Measurements from ENCODE around the gene SOST.
"Not testable (repeated sequence)": the region's sequence is repeated elsewhere in the genome, so short reads cannot be mapped to it uniquely, and the experiment has no call there.

SOST gene

DNA sequence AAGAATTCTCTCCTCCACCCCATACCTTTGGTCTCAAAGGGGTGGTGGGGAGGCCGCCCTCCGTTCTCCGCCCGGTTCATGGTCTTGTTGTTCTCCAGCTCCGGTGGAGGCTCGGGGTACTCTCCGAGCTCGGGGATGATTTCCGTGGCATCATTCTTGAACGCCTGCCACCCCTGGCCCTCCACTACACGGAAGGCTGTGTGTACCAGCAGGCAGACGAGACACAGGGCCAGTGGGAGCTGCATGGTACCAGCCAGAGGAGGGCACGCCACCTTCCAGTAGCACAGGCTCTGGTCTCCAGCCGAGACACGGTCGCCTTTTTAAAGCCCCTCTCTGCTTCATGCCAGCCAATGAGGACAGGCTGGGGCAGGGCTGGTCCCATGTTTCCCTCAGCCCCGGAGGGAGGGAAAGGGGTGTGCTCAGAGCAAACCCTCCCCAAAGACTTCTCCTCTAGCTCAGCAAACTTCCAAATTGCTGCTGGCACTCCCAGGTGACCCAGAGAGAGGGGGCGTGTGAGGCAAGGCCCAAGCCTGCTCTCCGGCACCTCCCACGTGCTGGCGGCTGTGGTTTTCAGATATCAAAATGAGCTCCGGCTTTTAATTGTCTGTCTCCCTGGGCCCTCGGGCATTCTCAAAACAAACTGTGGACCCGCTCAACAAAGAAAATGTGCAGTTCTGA is at the start of gene SOST:
Gene SOST, minus strand, starts transcription at position 295 of the 678 bp plus-strand sequence. Its CDS starts 50 bp downstream, at position 245.
- no peak for DNase-seq

DNA sequence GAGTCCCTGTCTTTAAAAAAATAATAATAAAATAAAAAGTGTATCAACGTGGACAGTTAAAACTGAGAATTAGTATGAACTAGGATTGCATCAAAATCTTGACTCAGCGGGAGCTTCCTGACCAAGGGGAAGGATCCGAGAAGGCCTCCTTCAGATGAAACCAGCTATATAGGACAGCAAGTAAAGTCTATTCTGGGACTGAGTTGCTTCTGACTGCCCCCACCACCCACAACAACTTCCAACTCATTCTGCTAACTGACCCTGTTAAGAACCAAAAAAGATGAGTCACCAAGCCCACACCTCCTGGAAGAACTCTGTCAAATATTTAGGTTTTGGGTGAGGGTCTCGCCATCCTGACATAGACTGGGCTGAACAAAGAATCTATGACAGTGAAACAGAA is 49.5 kb upstream of the SOST start:
- DNase-seq = no peak

DNA sequence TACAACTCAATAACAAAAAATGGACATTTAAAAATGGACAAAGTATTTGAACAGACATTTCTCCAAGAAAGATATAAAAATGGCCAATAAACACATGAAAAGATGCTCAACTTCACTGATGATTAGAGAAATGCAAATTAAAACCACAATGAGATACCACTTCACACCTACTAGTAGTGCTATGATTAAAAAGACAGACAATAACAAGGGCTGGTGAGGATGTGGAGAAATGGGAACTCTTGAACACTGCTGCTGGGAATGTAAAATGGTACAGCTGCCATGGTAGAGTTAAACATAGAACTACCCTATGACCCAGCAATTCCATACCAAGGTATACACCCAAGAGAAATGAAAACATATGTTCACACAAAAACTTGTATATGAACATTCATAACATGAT is 46.5 kb upstream of the SOST start:
- no peak for DNase-seq

DNA sequence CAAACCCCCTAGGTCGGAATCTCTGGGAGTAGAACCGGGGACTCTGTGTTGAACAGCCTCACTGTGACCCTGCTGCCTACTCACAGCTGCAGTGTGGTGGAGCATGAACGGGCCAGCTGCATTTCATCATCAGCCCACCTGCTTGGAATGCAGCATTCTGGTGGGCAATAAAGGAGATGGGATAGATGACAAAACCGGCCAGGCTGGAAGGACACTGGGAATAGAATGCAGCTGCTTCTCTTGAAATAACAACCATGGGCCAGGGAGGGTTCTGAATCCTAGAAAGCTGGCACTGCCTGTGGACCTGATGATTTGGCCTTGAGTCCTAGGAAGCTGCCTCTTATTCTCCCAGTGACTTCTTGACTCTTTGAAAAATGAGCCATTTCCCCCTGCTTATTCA is 45.2 kb upstream of the SOST start:
- DNase-seq = no peak

DNA sequence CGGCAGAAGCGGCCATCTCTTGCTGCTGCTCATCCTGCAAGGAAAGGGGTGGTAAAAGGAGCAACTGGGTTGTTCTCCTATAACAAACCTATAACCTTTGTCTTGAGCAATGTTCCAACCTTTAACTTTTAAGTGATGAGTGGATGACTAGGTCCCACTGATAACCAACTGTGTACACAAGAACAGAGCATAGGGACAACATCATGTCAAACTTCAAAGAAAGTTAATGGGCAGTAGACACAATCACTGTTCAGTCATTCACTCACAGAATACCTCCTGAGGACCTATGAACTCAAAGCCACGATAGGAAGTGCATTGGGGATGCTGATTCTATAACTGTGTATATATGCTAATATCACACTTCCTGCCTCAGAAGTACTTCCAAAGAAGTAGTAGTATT is 43.3 kb upstream of the SOST start:
- DNase-seq = no peak

DNA sequence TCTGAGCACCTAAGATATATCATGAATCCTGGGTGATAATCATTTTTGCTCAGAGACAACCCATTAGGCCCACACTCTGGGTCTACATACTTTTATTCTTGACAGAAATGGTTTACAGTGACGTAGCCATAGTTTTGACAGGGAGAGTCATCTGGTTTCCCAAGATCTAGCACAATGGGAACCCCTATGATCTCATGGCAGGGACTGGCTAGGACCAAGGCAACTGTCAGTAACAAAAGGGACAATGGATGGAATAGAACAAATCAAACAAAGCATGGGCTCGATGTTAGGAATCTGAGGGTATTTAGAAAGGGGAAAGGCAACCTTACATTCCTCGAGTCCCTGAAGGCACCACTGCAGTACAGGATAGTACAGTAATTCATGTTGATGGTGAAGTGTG is 42.1 kb upstream of the SOST start:
- no peak for DNase-seq

DNA sequence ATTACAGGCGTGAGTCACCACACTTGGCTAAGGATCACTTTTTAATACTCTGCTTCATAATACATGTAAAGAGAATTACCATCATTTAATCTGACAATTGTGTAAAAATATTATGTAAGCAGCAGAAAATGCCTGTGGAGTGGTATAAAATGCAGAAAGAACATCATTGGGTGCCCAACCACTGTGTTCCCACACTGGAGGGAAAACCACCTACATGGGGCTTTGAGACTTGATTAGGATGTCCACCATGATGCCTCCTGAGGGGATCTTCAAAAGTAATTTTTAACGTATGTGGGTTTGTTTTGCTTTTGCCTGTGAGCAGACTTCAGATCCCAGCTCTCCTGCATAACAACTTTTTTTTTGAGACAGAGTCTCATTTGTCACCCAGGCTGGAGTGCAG is 40.5 kb upstream of the SOST start:
- no peak for DNase-seq

DNA sequence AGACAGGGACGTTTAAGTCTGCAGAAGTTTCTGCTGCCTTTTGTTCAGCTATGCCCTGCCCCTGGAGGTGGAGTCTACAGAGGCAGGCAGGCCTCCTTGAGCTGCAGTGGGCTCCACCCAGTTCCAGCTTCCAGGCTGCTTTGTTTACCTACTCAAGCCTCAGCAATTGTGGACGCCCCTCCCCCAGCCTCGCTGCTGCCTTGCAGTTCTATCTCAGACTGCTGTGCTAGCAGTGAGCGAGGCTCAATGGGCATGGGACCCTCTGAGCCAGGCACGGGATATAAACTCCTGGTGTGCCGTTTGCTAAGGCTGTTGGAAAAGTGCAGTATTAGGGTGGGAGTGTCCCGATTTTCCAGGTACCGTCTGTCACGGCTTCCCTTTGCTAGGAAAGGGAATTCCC is 39.4 kb upstream of the SOST start:
- not testable (repeated sequence) for DNase-seq

DNA sequence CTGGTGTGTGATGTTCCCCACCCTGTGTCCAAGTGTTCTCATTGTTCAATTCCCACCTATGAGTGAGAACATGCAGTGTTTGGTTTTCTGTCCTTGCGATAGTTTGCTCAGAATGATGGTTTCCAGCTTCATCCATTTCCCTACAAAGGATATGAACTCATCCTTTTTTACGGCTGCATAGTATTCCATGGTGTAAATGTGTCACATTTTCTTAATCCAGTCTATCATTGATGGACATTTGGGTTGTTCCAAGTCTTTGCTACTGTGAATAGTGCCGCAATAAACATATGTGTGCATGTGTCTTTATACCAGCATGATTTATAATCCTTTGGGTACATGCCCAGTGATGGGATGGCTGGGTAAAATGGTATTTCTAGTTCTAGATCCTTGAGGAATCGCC is 34.1 kb upstream of the SOST start:
- DNase-seq = not testable (repeated sequence)

DNA sequence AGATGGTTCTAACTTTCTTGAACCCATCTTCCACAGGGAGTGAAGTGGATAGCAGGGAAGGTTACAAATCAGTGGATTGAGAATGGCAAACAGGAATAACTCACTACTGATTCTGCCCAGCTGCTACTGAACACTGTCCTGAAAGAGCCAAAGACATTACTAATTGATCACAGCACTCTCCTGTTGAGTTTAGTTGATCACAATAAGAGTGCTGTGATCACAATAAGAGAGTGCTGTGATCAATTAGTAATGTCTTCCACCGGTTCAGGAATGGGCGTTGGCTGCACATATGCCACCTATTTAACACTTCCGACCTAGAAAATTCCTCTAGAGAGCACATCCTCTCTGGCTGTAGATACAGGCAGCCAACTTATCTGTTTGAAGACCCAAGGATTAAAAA is 33.0 kb upstream of the SOST start:
- DNase-seq = no peak

DNA sequence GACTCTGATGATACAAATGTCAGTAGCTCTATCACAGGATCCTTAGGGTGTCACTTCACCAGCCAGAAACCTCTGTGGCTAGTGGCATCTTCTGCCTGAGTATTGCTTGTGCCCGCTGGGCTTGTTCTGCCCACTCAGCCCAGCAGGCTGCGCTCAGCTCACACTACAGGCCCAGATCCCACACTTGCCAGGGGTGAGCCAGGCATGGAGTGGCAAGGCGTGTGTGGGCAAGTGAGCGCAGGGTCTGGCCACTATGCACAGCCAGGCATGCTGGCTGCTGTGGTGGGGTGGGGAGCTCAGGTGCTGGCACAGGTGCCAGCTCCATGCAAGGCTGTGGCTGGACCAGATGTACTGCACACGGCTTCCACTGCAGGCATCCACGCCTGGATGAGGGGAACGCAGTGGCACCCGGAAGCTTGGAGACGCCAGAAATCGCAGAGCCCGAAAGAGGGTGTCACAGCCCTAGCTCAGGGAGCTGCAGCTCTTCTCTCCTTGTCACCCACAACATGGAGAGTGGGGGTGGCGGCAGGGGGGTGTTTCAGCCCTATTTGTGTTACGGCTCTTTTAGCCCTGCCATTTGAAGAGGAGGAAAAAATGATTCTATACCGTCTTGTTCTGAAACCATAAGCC is 31.8 kb upstream of the SOST start:
- no peak for DNase-seq

DNA sequence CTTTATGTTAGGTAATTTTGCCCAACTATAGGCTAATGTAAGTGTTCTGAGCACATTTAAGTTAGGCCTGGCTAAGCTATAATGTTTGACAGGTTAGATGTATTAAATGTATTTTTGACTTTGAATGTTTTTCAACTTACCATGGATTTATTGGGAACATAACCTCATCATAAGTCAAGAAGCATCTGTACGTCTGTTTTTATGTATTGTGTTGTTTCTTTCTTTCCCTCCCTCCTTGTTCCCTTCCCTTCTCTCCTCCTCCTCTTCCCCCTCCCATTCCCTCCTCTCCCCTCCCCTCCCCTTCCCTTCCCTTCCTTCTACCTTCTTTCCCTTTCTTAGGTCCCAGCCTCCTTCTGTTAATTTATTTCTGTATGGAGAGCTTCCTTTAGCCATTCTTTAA is 30.9 kb upstream of the SOST start:
- DNase-seq = no peak

DNA sequence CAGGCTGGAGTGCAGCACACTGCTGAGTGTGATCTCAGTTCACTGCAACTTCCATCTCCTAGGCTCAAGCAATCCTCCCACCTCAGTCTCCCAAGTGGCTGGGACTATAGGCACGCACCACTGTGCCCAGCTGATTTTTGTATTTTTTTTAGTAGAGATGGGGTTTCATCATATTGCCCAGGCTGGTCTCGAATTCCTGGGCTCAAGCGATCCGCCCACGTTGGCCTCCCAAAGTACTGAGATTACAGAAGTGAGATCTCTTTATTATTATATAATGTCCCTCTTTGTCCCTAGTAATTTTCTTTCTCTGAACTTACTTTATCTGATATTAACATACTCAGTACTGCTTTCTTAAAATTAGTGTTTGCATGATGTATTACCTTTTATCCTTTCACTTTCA is 29.9 kb upstream of the SOST start:
- no peak for DNase-seq

DNA sequence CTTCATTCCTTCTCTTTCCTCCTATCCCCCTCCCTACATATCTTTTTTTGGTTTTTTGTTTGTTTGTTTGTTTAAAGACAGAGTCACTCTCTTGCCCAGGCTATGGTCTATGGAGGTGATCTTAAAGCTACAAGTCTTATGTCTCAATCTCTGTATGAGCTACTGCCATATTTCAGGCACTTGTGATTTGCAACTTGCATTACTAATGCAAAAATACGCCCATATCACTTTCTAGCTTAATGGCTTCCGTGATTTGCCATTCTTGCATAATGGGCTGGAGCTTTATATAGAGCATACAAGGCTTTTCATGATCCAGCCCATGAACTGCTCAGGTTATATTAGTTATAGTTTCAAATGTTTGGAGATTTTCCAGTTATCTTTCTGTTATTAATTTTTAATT is 29.1 kb upstream of the SOST start:
- no peak for DNase-seq

DNA sequence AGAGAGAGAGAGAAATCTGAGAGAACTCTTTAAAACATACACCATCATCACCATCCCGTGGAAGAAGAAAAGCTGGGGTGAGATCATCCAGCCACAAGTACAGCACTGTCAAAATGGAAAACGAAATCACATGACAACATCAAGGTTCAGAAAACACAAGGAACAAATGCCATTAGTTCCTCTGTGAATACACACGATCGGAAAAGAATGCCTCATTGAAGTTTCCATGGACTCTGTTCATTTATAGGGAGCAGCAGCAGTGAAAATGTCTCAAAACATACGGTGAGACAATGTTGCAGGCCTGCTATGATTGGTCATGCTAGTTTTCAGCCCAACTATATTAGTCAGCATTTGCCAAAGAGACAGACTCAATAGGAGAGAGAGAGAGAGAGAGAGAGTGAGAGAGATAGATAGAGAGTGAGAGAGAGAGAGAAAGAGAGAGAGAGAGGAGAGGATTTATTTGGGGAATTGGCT is 26.1 kb upstream of the SOST start:
- no peak for DNase-seq

DNA sequence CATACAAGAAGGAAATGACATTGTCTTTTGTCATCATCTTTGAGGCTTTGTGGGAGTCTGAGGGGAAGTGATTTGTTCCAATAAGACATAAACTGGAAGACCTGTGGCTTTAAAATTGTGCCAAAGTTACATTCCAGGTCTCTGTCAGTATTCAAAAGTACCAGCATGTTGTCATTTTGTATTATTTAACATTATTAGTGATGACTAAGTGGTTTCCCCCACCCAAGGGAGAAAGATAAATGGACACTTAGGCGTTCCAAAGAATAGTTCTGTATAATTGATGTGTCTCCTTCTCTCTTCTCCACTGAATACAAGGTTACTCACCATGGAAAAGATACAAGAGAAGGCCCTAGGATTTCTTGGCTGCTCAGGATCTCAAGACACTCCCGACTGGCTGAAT is 25.5 kb upstream of the SOST start:
- DNase-seq = no peak

DNA sequence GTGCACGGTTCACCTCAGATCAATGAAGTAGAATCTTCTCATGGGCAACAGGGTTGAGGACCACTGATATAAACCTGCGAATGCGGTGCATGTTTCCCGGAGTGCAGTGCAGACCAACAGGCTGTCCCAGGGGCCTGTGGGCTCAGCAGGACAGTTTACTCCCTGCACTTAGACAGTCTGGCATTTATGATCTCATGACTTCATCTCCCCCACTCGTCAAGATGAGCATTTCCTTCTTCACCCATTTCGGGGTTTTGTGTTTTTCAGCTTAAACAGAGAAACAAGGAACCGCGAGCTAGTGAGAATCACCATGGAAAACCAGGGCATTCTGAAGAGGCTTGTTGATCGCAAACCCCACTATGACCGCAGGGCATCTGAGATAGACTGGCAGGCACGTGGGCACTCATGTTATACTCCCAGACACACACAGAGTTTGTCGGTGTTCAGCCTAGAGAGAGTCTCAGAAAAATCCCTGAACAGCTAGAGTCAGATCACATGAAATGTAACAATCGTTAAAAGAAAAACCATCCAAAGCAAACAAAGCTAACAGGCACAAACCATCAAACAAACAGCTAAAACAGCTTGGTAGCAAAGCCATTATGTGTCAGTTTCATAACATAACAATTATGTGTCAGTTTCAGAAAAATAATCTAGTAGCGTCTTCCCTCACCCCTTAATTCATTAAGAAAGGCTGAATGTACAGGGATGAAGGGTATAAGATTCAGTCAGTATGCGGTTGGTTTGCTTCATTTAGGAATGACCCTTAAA is 24.5 kb upstream of the SOST start:
- DNase-seq = no peak

DNA sequence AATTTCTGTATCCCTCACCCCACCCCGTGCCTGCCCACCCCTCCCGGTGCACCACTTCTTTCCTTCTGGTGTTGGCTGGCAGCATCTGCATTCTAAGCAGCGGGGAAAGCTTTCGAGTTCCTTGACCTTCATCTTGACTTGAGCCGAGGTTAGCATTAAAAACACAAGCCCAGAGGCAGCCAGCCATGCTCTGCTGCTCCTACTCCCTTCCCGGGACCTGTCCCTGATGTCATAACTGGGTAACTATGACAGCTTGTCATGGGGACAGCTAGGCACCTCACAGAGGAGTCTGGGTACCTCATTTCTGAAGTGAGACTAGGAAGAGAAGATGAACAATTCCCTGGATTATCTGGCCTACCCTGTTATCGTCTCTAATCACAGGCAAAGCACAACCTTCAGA is 21.5 kb upstream of the SOST start, which contains the start of gene CFAP97D1:
Gene CFAP97D1, plus strand, starts transcription at position 301 of the 400 bp plus-strand sequence. Its CDS starts 28 bp downstream, at position 329.
- no peak for DNase-seq

DNA sequence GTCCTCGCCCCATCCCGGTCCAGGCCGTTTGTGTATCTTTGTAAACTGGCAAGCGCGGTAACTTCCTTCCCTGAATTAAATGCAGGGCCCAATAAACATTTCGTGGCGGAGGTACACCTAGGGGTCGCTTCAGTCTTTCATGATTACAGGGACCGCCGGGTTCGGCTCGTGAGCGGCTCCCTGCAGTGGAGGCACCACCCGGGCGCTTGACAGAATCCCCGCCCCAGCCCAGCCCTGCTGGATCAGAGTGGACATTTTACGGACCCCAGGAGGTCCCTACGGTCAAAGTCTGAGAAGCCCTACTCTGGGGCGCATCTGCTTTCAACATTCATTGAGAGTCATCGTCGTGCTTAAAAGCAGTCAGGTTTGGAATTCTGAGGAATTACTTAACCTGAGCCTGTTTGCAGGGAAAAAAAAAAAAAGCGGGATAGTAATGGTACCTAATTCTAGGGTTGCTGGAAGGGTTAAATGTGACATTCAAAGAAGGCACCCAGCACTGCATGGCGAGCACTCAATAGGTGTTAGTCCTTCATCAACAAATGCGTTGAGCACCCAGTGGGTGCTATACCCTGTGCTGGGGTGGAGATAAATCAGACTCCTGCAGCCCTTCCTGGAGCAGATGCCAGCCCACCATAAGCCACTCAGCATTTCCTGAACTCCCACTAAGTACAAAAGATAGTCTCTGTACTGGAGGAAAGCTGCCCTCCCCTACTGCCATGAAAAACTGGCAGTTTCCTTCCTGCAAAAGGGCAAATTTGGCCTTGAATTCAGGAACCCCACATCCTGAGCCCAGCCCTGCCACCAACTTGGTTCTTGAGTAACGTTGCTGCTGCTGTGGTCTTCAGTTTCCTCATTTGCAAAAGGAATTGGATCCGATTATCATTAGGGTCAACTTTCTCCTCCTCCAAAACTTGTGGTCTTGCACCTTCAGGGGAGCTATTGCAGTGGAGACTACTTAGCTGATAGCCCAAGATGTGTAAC is 20.8 kb upstream of the SOST start:
- DNase-seq = no peak

DNA sequence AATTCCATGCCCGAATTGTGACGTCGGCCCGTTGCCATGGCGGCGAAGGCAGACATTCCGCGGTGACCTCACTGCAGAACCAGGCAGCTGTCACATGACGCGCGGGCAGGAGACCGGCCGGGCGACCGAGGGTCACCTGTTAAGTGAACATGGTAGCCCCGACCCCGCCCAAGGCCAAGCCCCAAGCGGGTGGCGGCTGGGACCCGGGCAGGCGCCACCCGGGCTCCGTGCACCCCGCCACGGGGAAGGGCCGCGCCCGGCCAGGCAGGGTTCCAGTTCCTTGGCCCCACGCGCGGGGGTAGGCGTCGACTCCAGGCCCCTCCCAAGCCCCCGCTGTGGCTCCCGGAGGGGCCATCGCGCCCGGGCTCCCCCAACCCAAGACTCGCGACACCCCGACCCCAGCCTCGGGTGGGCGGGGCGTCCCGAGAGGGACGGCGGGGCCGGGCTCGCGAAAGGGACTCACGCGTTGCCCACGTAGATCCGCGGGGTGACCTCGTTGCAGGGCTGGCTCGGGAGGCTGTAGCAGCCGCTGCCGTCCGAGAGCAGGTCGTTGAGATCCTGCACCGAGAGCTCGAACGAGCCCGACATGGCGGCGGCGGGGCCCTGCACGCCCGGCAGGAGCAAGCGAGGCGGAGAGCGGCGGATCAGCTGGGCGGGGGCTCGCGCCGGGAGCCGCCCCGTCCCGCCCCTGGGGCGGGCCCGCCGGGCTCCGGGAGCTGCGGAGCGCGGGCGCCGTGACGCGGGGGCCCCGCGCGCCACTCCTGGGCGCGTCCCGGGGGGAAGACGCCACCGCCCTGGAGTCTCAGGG is 19.9 kb upstream of the SOST start, which contains the start of gene DUSP3:
Gene DUSP3, minus strand, starts transcription at position 641 of the 808 bp plus-strand sequence. Its CDS starts 53 bp downstream, at position 588.
- DNase-seq = no peak

All from NK-92 treated with Interleukin-12 subunit alpha and Interleukin-12 subunit beta, amount 100 ng/mL, for 24 hours (cell line).